Right lobe of liver (tissue), 4 donors: ENCODE results near the gene ENTREP1.

Experiments
- CTCF ChIP-seq, 4 donors: fragments of 200-600 bp in 3 of 4; fragments of 450-650 bp in 1 of 4; IDR thresholded peaks; one replicate each; pipeline versions ENCODE4 v1.5.1 to v1.8.0; 2016 to 2022; ENCODE audit warnings: antibody characterized with exemption in 4 of 4, mild to moderate bottlenecking in 2 of 4
- POLR2A ChIP-seq: fragments of 450-650 bp; IDR thresholded peaks from one replicate; pipeline ENCODE4 v1.6.1; 2017; ENCODE audit warnings: antibody characterized with exemption, mild to moderate bottlenecking
- donor health status: DM: no; HTN: no; CAD: no.
- donor health status: DM: no; HTN: no; CAD: no.
- donor health status: DM: no; HTN: yes; CAD: no.

- TF ChIP-seq CTCF (IDR thresholded peaks at IDR 0.05), result no peak
- no peak for TF ChIP-seq POLR2A
Observed at GRCh38 chr9:69433392-69433791, 108.4 kb downstream of the ENTREP1 start.
